NB4 (cell line): ENCODE data around the gene SENP3.

Experiments
- POLR2A ChIP-seq: IDR thresholded peaks from 2 replicates; pipeline ENCODE4 v1.6.1; 2011; ENCODE audit warnings: mild to moderate bottlenecking; ENCODE audit not compliant: insufficient read length; ENCODE audit errors: extremely low read depth
- TF ChIP-seq, protein P1 (sequence below): IDR thresholded peaks from one replicate; pipeline ENCODE4 v1.5.1; 2012; ENCODE audit warnings: low read depth, low read length

DNA sequence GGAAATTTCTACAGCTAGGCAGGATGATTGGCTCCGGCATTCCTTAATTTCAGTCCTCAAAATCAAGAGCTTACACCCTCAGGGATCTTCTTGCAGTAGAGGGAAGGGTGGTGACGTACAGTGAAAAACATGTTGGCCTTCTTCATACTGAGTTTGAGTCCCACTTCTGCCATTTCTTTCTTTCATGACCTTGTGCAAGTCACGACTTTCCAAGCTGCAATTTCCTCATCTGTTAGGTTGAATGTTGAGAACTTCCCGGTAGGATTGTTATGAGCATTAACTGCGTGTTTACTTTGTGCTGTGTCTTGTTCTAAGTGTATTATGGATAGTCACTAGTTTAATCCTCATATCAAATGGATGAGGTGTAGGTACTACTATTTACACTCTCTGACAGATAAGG, 7.9 kb downstream of the SENP3 start:
- TF ChIP-seq, protein P1, sequence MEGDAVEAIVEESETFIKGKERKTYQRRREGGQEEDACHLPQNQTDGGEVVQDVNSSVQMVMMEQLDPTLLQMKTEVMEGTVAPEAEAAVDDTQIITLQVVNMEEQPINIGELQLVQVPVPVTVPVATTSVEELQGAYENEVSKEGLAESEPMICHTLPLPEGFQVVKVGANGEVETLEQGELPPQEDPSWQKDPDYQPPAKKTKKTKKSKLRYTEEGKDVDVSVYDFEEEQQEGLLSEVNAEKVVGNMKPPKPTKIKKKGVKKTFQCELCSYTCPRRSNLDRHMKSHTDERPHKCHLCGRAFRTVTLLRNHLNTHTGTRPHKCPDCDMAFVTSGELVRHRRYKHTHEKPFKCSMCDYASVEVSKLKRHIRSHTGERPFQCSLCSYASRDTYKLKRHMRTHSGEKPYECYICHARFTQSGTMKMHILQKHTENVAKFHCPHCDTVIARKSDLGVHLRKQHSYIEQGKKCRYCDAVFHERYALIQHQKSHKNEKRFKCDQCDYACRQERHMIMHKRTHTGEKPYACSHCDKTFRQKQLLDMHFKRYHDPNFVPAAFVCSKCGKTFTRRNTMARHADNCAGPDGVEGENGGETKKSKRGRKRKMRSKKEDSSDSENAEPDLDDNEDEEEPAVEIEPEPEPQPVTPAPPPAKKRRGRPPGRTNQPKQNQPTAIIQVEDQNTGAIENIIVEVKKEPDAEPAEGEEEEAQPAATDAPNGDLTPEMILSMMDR, result no peak
- TF ChIP-seq POLR2A, result no peak
